Neural progenitor cell (in vitro differentiated cells): Measurements from ENCODE around the gene FRMPD1.

ENCODE experiments used
- CTCF ChIP-seq: fragments of 200-600 bp; sonication (generic); IDR thresholded peaks from 2 replicates; pipeline ENCODE4 v1.5.1; 2017; ENCODE audit warnings: antibody characterized with exemption, mild to moderate bottlenecking
- EZH2 ChIP-seq: fragments of 200-600 bp; sonication (generic); IDR thresholded peaks from 2 replicates; pipeline ENCODE4 v1.6.1; 2017; ENCODE audit warnings: antibody characterized with exemption, mild to moderate bottlenecking, moderate library complexity

- TF ChIP-seq CTCF (no peak), EZH2 (no peak)
Measured at GRCh38 chr9:37749129-37749528, 98.4 kb downstream of the FRMPD1 start.
